Measurements from ENCODE around the gene C19orf18.
"Not testable (repeated sequence)": the region's sequence is repeated elsewhere in the genome, so short reads cannot be mapped to it uniquely, and the experiment has no call there.

The C19orf18 gene

GRCh38 chr19:57974434-57974833, at the start of gene C19orf18:
Gene C19orf18, minus strand, starts transcription at chr19:57974534. Its CDS starts 102 bp downstream, at chr19:57974432.
- DNase-seq (ENCODE audit: low read depth): no peak

GRCh38 chr19:58022283-58022660, 47.9 kb upstream of the C19orf18 start:
- DNase-seq (ENCODE audit: low read depth): no peak

GRCh38 chr19:58021541-58022282, 47.4 kb upstream of the C19orf18 start:
- peak; percentile 19 for DNase-seq (ENCODE audit: low read depth)

- no peak for DNase-seq (ENCODE audit: low read depth)
Observed at GRCh38 chr19:58020129-58020528, 45.8 kb upstream of the C19orf18 start.

- DNase-seq (ENCODE audit: low read depth): no peak
Observed at GRCh38 chr19:58014141-58014540, 39.8 kb upstream of the C19orf18 start.

GRCh38 chr19:58010507-58010906, 36.2 kb upstream of the C19orf18 start:
- DNase-seq (ENCODE audit: low read depth): no peak

- DNase-seq (ENCODE audit: low read depth): peak; percentile 32
Observed at GRCh38 chr19:58009666-58010301, 35.5 kb upstream of the C19orf18 start.

- DNase-seq (ENCODE audit: low read depth): no peak
Observed at GRCh38 chr19:58009301-58009665, 34.9 kb upstream of the C19orf18 start.

- DNase-seq (ENCODE audit: low read depth): not testable (repeated sequence)
Observed at GRCh38 chr19:58008877-58009276, 34.5 kb upstream of the C19orf18 start.

- DNase-seq (ENCODE audit: low read depth): no peak
Observed at GRCh38 chr19:58007285-58007684, 33.0 kb upstream of the C19orf18 start.

GRCh38 chr19:58003174-58003828, 29.0 kb upstream of the C19orf18 start:
- DNase-seq (ENCODE audit: low read depth): no peak

- DNase-seq (ENCODE audit: low read depth): peak; percentile 81
Observed at GRCh38 chr19:58002384-58003173, 28.2 kb upstream of the C19orf18 start, which contains the start of gene ZNF606. Gene ZNF606, minus strand, starts transcription at chr19:58002820. Its CDS starts 1,501 bp downstream, at chr19:58001319.

- DNase-seq (ENCODE audit: low read depth): peak; percentile 7
Observed at GRCh38 chr19:58001895-58002369, 27.6 kb upstream of the C19orf18 start.

GRCh38 chr19:58000677-58001076, 26.3 kb upstream of the C19orf18 start:
- no peak for DNase-seq (ENCODE audit: low read depth)

GRCh38 chr19:57992841-57993240, 18.5 kb upstream of the C19orf18 start:
- DNase-seq (ENCODE audit: low read depth): no peak

- no peak for DNase-seq (ENCODE audit: low read depth)
Observed at GRCh38 chr19:57978586-57979289, 4.4 kb upstream of the C19orf18 start.

- DNase-seq (ENCODE audit: low read depth): no peak
Observed at GRCh38 chr19:57964761-57965160, 9.6 kb downstream of the C19orf18 start.

- no peak for DNase-seq (ENCODE audit: low read depth)
Observed at GRCh38 chr19:57961785-57962184, 12.5 kb downstream of the C19orf18 start.

GRCh38 chr19:57954996-57955395, 19.3 kb downstream of the C19orf18 start:
- no peak for DNase-seq (ENCODE audit: low read depth)

GRCh38 chr19:57949702-57950101, 24.6 kb downstream of the C19orf18 start:
- no peak for DNase-seq (ENCODE audit: low read depth)

GRCh38 chr19:57949296-57949695, 25.0 kb downstream of the C19orf18 start:
- DNase-seq (ENCODE audit: low read depth): no peak

Data from activated T-cell treated with anti-CD3 and anti-CD28 coated beads for 24 hours (primary cell).